ENCODE data around the gene PLEKHH3.

- TF ChIP-seq, protein P1, sequence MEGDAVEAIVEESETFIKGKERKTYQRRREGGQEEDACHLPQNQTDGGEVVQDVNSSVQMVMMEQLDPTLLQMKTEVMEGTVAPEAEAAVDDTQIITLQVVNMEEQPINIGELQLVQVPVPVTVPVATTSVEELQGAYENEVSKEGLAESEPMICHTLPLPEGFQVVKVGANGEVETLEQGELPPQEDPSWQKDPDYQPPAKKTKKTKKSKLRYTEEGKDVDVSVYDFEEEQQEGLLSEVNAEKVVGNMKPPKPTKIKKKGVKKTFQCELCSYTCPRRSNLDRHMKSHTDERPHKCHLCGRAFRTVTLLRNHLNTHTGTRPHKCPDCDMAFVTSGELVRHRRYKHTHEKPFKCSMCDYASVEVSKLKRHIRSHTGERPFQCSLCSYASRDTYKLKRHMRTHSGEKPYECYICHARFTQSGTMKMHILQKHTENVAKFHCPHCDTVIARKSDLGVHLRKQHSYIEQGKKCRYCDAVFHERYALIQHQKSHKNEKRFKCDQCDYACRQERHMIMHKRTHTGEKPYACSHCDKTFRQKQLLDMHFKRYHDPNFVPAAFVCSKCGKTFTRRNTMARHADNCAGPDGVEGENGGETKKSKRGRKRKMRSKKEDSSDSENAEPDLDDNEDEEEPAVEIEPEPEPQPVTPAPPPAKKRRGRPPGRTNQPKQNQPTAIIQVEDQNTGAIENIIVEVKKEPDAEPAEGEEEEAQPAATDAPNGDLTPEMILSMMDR (conservative IDR thresholded peaks at IDR 0.05; ENCODE audit: low read length) = no peak
- TF ChIP-seq EZH2phosphoT487 (IDR thresholded peaks at IDR 0.05; ENCODE audit: borderline replicate concordance) = no peak
Measured at GRCh38 chr17:42684929-42685556, 8.2 kb upstream of the PLEKHH3 start.

All from Loucy (cell line).